Psoas muscle (tissue), 8 donors: Measurements from ENCODE around the gene THOC6. TPM values are rescaled to one million over a fixed set of nuclear protein-coding genes. Genes with fewer than 3 reads are reported as not detected.
A peak's percentile ranks its signal among the peaks of the same experiment; 100 is the strongest.

Experiments
- ATAC-seq, 4 donors: fragments of 200-7000 bp; cut with Tn5 transposase; one replicate each; pipeline ENCODE4 v1.9.1; 2020; ENCODE audit warnings: moderate library complexity in 3 of 4, mild to moderate bottlenecking in 2 of 4
- DNase-seq, 2 donors: peaks; one replicate each; pipeline ENCODE4 v3.0.0-alpha.2; 2020
- H3K27ac ChIP-seq: fragments of 200-600 bp; one replicate; pipeline ENCODE4 v1.8.0; 2022
- H3K27me3 ChIP-seq, 3 donors: fragments of 200-600 bp in 1 of 3; one replicate each; pipeline versions ENCODE4 v1.6.1 to v1.8.0; 2013 to 2022; ENCODE audit warnings: low read length in 2 of 3, mild to moderate bottlenecking in 2 of 3, moderate library complexity in 1 of 3; ENCODE audit not compliant: insufficient read depth in 3 of 3
- H3K36me3 ChIP-seq, 2 donors: fragments of 200-600 bp in 1 of 2; one replicate each; pipeline versions ENCODE4 v1.6.1 to v1.8.0; 2013 to 2022; ENCODE audit warnings: low read depth in 1 of 2, mild to moderate bottlenecking in 1 of 2, moderate library complexity in 1 of 2; ENCODE audit not compliant: insufficient read depth in 1 of 2
- H3K4me1 ChIP-seq: fragments of 200-600 bp; one replicate; pipeline ENCODE4 v1.8.0; 2022
- H3K4me3 ChIP-seq: fragments of 200-600 bp; one replicate; pipeline ENCODE4 v1.8.0; 2022; ENCODE audit warnings: mild to moderate bottlenecking
- H3K9me3 ChIP-seq: fragments of 200-600 bp; one replicate; pipeline ENCODE4 v1.8.0; 2022
- WGBS, 3 donors: extraction: QIAGEN DNeasy Blood & Tissue Kit; methylation state at CpG; one replicate each; pipeline versions ENCODE4 v1.1.6 to v1.1.7; 2013; 5-methylcytosine and 5-hydroxymethylcytosine counted together
- intact Hi-C, 2 donors: fragments of 100-400 bp; cut with DNase I; formaldehyde crosslinking; loops; one replicate each; pipeline versions ENCODE4 v1.11.0 to v1.14.2; 2022
- polyA plus RNA-seq, 3 donors: library from polyadenylated mRNA; stranded (reverse); fragments of 200-250 nt; gene quantifications; one replicate each; pipeline ENCODE4 v1.2.3, GENCODE V29; 2013
- total RNA-seq, 4 donors: library from RNA; stranded (reverse); fragmentation: NEBNext Ultra II Directional in 2 of 4; extraction: Animal tissue kit (Norgen Biotek cat#: 25700) in 2 of 4; gene quantifications; one replicate each; pipeline versions ENCODE4 v1.2.1 to v1.2.4, GENCODE V29; 2021 to 2023
- TF ChIP-seq, protein P1 (sequence below): fragments of 200-600 bp; IDR thresholded peaks from one replicate; pipeline ENCODE4 v1.8.0; 2022; ENCODE audit warnings: antibody characterized with exemption
- donor health status: healthy with polysubstance abuse.
- donor health status: DM: no; HTN: no; CAD: no; lungs with moderate emphysema.
- donor health status: Bipolar disorder and iron deficiency.
- donor health status: healthy.
- donor health status: DM: yes; HTN: yes; CAD: no.
- donor health status: DM: no; HTN: no; CAD: no.
- donor health status: DM: no; HTN: no; CAD: no.
- donor health status: DM: yes; HTN: yes; CAD: no.

THOC6 gene
- total and polyA plus RNA-seq, 7 donors: 17.0 to 72.2 (median 26.9) TPM

DNA sequence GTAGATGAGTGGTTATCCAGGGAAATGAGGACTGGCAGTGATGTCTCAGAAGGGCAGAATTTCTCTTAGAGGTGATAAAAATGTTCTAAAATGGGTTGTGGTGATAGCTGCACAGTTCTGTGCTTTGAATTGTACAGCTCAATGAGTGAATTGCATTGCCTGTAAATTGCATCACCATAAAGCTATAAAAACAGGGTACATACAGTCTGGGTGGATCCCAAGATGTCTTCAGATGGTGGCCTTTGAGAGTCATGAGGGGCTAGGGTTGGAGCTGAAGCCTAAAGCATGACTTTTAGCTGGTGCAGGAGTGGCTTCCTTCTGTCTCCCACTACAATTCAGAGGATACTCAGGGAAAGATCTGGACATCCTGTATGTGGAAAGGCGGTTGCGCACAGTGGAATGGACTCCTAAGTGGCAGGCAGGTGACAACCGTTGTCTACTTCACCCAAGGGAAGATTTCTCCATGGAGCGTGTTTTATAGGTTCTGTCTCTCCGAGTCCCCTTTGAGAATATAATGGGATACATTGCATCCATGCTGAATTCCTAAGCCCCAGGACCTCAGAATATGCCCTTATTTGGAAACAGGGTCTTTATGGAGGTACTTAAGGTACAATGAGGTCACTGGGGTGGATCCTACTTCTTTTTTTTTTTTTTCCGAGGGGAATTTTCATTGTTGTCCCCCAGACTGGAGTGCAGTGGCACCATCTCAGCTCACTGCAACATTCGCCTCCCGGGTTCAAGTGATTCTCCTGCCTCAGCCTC is 40.0 kb downstream of the THOC6 start:
- Histone ChIP-seq H3K27me3 (no peaks in the 10 kb centered on the region), H3K4me3 (no peak overlapping the region), H3K27ac (peak overlapping the region; percentile 78), H3K4me1 (peaks cover 48% of the 10 kb centered on the region), H3K9me3 (no peaks in the 10 kb centered on the region), H3K36me3 (peaks cover 0 to 13% of the 10 kb centered on the region in 2 donors)
- ATAC-seq: no peak
- 90 to 98% (median 94%) methylated on average over 8 of the region's 8 CpGs for WGBS, 3 donors
- TF ChIP-seq, protein P1, sequence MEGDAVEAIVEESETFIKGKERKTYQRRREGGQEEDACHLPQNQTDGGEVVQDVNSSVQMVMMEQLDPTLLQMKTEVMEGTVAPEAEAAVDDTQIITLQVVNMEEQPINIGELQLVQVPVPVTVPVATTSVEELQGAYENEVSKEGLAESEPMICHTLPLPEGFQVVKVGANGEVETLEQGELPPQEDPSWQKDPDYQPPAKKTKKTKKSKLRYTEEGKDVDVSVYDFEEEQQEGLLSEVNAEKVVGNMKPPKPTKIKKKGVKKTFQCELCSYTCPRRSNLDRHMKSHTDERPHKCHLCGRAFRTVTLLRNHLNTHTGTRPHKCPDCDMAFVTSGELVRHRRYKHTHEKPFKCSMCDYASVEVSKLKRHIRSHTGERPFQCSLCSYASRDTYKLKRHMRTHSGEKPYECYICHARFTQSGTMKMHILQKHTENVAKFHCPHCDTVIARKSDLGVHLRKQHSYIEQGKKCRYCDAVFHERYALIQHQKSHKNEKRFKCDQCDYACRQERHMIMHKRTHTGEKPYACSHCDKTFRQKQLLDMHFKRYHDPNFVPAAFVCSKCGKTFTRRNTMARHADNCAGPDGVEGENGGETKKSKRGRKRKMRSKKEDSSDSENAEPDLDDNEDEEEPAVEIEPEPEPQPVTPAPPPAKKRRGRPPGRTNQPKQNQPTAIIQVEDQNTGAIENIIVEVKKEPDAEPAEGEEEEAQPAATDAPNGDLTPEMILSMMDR: no peak
- intact Hi-C loops: loop anchor here (5.0 kb wide), 1 partner anchor 33 kb away; the partner anchor contains the start of gene ZSCAN10 (in 2 of the 2)
- no peak for DNase-seq

DNA sequence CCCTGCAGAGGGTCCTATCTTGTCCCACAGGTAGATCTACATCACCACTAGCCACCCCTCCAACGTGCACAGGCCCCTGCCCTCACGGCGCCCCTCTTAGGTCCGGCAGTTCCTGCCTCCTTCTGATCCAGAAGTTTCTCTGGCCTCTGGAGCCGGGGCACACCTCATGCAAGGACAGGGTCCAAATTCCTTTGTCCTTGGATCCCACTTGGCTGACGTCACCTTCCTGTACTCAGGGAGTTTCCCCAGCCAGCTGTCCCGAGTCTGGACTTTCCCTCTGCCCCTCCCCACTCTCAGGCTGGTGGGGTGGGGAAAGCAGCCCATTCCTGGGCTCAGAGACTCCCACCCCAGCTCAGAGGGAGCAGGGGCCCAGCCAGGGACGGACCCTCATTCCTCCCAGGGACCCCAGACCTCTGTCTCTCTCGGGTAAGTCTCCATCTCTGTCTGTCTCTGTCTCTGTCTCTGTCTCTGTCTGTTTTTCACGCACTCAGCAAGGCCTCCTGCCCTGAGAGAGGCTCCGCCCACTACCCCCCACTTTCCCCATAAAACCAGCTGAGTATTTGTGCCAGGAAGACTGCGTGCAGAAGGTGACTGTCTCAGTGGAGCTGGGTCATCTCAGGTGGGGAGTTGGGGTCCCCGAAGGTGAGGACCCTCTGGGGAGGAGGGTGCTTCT is 41.4 kb downstream of the THOC6 start, which contains the start of gene IL32:
TSS of gene IL32 (plus strand) at position 572 of the 673 bp plus-strand sequence. CDS start 172 bp downstream, outside the sequence.
- peak within 1 kb of the TSS; percentile 73 for H3K4me3 ChIP-seq
- H3K27ac ChIP-seq: peak within 1 kb of the TSS; percentile 78
- peak; percentile 53 to 87 (median 68) for ATAC-seq

DNA sequence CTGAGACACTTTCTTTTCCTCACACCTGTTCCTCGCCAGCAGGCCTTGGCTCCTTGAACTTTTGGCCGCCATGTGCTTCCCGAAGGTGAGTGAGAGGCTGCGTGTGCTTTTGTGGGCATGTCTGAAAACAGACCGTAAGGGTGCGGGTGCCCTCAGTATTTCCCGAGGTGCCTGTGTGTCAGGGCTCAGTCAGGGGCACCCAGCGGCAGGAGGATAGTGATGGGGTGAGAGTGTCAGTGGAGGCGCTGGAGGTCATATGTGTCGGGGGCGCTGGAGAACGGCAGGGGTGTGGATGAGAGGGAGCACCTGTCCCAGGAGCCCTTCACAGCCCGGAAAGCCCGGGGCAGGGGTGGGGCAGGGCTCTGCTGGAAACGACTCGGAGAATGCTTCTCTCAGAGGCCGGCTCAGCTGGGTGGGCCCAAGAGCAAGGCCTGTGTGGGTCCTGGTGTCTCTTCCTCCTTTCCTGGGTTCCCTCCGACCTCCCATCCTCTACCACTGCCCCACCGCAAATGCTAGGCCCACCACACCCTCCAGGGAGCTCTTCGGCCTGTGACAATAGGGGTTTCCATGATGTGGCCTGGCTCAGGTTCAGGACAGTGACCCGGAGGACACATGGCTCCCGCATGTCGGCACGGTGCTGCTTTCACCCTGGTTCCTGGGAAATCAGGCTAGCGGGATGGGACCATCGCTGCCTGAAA is 42.1 kb downstream of the THOC6 start:
- TF ChIP-seq, protein P1: no peak
- H3K27ac ChIP-seq: peak overlapping the region; percentile 78
- intact Hi-C loops: no loop called here
- ATAC-seq (peak in 2 of 4 donors; percentile 18 to 35), DNase-seq (no peak)
- peaks cover 0 to 13% of the 10 kb centered on the region in 2 donors for H3K36me3 ChIP-seq
- H3K4me1 ChIP-seq: peaks cover 34% of the 10 kb centered on the region
- 15 to 37% (median 20%) methylated on average over 22 to 26 of the region's 26 CpGs for WGBS, 3 donors
- peak overlapping the region; percentile 73 for H3K4me3 ChIP-seq
- no peaks in the 10 kb centered on the region for H3K27me3 ChIP-seq
- H3K9me3 ChIP-seq: no peaks in the 10 kb centered on the region

More for the DNA sequence above, 41.4 kb downstream of the THOC6 start, which contains the start of gene IL32:
- intact Hi-C loops: no loop called here
- H3K27me3 ChIP-seq: no peaks in the 10 kb centered on the region
- peak in 1 of 2 donors; percentile 48 for DNase-seq
- TF ChIP-seq, protein P1: no peak
- no peaks in the 10 kb centered on the region for H3K9me3 ChIP-seq
- H3K4me1 ChIP-seq: peaks cover 41% of the 10 kb centered on the region
- 10 to 34% (median 20%) methylated on average over 13 of the region's 13 CpGs for WGBS, 3 donors
- H3K36me3 ChIP-seq: peaks cover 0 to 13% of the 10 kb centered on the region in 2 donors

DNA sequence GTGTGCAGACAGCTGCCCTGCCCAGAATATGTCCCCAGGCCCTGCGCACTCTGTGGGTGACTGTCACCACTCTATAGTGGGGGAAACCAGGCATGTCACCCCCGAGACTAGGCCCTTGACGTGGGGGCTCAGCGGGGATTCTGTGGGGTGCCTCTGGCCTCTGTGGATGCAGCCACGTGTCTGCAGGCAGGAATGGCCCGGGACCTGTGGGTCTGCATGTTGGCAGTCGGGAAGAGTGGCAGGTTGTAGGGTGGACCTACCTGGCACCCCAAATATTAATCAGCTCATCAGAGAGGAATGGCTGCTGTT is 42.6 kb downstream of the THOC6 start:
- TF ChIP-seq, protein P1: no peak
- Histone ChIP-seq H3K4me1 (peaks cover 29% of the 10 kb centered on the region), H3K27ac (peak overlapping the region; percentile 78), H3K36me3 (peaks cover 0 to 13% of the 10 kb centered on the region in 2 donors), H3K9me3 (no peaks in the 10 kb centered on the region), H3K27me3 (no peaks in the 10 kb centered on the region), H3K4me3 (peak overlapping the region; percentile 73)
- DNase-seq: no peak
- 42 to 58% (median 44%) methylated on average over 7 of the region's 7 CpGs for WGBS, 3 donors
- intact Hi-C loops: no loop called here
- no peak for ATAC-seq
